Cardiac fibroblast (primary cell): Measurements from ENCODE around the gene AP4M1.
A peak's percentile ranks its signal among the peaks of the same experiment; 100 is the strongest.

ENCODE experiments used
- DNase-seq, 2 donors: peaks; one replicate each; pipeline versions ENCODE4 v3.0.0 to v3.0.0-alpha.2; 2010; ENCODE audit warnings: low read depth in 2 of 2
- H3K4me3 ChIP-seq, 2 donors: replicated peaks in 1 of 2; 1 replicate in 1 of 2; 2 replicates in 1 of 2; pipeline ENCODE4 v1.5.1; 2011; ENCODE audit warnings: low read depth in 2 of 2, low read length in 2 of 2, mild to moderate bottlenecking in 2 of 2, moderate library complexity in 1 of 2
- CTCF ChIP-seq: IDR thresholded peaks from one replicate; pipeline ENCODE4 v1.5.1; 2011; ENCODE audit warnings: low read depth, mild to moderate bottlenecking, low read length, inconsistent platforms

Gene AP4M1

GRCh38 chr7:100147278-100147677, 45.8 kb downstream of the AP4M1 start:
- TF ChIP-seq CTCF, result no peak
- no peak overlapping the region for H3K4me3 ChIP-seq
- no peak for DNase-seq

- peak overlapping the region; percentile 2 to 42 for H3K4me3 ChIP-seq
- no peak for TF ChIP-seq CTCF
- no peak for DNase-seq
Observed at GRCh38 chr7:100148225-100148558, 46.7 kb downstream of the AP4M1 start.

GRCh38 chr7:100148559-100149328, 47.3 kb downstream of the AP4M1 start, which contains the start of gene LAMTOR4:
TSS of gene LAMTOR4 (plus strand) at chr7:100148918. CDS start at chr7:100148973, 55 bp downstream.
- TF ChIP-seq CTCF, result peak; percentile 5
- DNase-seq, result peak; percentile 99
- peak within 1 kb of the TSS; percentile 99 to 100 for H3K4me3 ChIP-seq

DNA sequence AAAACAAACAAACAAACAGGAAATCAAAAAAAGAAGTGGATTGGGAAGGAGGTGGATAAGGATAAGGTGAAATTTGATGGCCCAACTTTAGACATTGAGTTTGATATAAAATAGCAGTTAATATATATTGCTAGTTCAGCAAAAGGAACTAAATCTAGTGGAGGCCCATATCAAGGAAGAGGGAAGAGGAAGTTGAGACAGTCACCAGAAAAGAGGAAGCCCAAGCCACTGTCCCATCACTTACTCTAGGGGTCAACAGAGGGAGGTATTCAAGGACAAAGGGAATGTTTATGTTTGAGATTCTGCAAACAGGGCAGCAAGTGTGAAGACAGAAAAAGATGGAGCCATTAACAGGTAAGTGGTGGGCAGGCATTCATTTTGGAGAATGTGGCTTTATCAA, 51.0 kb downstream of the AP4M1 start:
- DNase-seq, result no peak
- no peak for TF ChIP-seq CTCF
- no peak overlapping the region for H3K4me3 ChIP-seq

DNA sequence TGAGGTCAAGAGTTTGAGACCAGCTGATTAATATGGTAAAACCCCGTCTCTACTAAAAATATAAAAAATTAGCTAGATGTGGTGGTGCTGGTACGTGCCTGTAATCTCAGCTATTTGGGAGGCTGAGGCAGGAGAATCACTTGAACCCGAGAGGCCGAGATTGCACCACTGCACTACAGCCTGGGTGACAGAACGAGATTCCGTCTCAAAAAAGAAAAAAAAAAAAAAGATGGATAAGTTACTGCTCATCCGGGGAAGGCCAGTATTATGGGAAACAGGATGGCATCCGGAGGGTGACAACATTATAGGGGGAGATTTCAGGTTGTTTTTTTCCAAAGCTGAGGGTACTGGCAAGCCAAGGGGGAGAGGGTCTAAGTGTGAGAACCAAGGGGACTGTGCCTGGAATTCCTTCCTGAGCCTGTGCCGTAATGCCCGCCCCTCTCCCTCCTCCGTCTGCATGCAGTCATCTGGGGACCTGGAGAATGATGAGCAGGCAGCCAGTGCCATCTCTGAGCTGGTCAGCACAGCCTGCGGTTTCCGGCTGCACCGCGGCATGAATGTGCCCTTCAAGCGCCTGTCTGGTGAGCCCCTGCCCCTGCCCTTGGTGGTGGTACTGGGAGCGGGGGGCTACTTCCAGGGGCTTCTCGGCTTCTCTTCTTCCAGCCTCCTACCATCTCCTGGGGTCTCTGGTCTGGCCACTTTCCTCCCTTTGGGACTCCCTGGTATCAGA, 51.7 kb downstream of the AP4M1 start:
- H3K4me3 ChIP-seq, result no peak overlapping the region
- no peak for TF ChIP-seq CTCF
- no peak for DNase-seq

GRCh38 chr7:100153708-100154535, 52.5 kb downstream of the AP4M1 start:
- DNase-seq, result no peak
- no peak for TF ChIP-seq CTCF
- H3K4me3 ChIP-seq, result no peak overlapping the region
